CD8-positive, alpha-beta memory T cell (primary cell): Measurements from ENCODE around the gene FOSL1. TPM values are rescaled to one million over a fixed set of nuclear protein-coding genes. Genes with fewer than 3 reads are reported as not detected.
A peak's percentile ranks its signal among the peaks of the same experiment; 100 is the strongest.

ENCODE experiments used
- CTCF ChIA-PET: fragments of 350-600 bp; sonication (Branson Sonifier 250); formaldehyde crosslinking; loops from one replicate; lab custom pipeline; 2021; ENCODE audit warnings: antibody characterized with exemption; lab: Charles Lee
- POLR2A ChIA-PET: fragments of 350-600 bp; sonication (Branson Sonifier 250); formaldehyde crosslinking; loops from one replicate; lab custom pipeline; 2021; ENCODE audit warnings: antibody characterized with exemption; lab: Charles Lee
- DNase-seq, 5 donors: peaks; one replicate each; pipeline versions ENCODE4 v3.0.0 to v3.0.0-alpha.2; 2020 to 2022; ENCODE audit warnings: mixed read lengths in 1 of 5
- H3K27ac ChIP-seq: one replicate; pipeline ENCODE4 v1.7.0; 2013; ENCODE audit warnings: low read depth, mild to moderate bottlenecking, low read length, moderate library complexity
- H3K27me3 ChIP-seq: 2 replicates; pipeline ENCODE4 v1.7.0; 2013; ENCODE audit warnings: low read length, mild to moderate bottlenecking; ENCODE audit not compliant: insufficient read depth, poor library complexity, severe bottlenecking
- H3K36me3 ChIP-seq: 2 replicates; pipeline ENCODE4 v1.7.0; 2013; ENCODE audit warnings: mild to moderate bottlenecking, low read length, moderate library complexity; ENCODE audit not compliant: insufficient read depth
- H3K4me1 ChIP-seq: 2 replicates; pipeline ENCODE4 v1.7.0; 2013; ENCODE audit warnings: mild to moderate bottlenecking, low read length, moderate library complexity; ENCODE audit not compliant: insufficient read depth
- H3K4me3 ChIP-seq: 2 replicates; pipeline ENCODE4 v1.7.0; 2013; ENCODE audit warnings: mild to moderate bottlenecking, low read length
- H3K9me3 ChIP-seq: 2 replicates; pipeline ENCODE4 v1.7.0; 2013; ENCODE audit warnings: mild to moderate bottlenecking, low read length
- H3K27ac Mint-ChIP-seq, 8 donors: one replicate each; pipeline ENCODE4 v1.8.0; 2020 to 2021; ENCODE audit warnings: mixed read lengths in 8 of 8, mild to moderate bottlenecking in 6 of 8, inconsistent platforms in 3 of 8, moderate library complexity in 3 of 8
- H3K27me3 Mint-ChIP-seq, 2 donors: one replicate each; pipeline ENCODE4 v1.8.0; 2020 to 2021; ENCODE audit warnings: mixed read lengths in 2 of 2, mild to moderate bottlenecking in 1 of 2, moderate library complexity in 1 of 2
- H3K36me3 Mint-ChIP-seq, 3 donors: one replicate each; pipeline ENCODE4 v1.8.0; 2020 to 2021; ENCODE audit warnings: mixed read lengths in 3 of 3, inconsistent platforms in 1 of 3, mild to moderate bottlenecking in 1 of 3
- H3K4me1 Mint-ChIP-seq, 3 donors: one replicate each; pipeline ENCODE4 v1.8.0; 2020 to 2021; ENCODE audit warnings: mixed read lengths in 3 of 3, inconsistent platforms in 1 of 3, mild to moderate bottlenecking in 1 of 3
- H3K4me3 Mint-ChIP-seq, 7 donors: one replicate each; pipeline ENCODE4 v1.8.0; 2020 to 2021; ENCODE audit warnings: mixed read lengths in 7 of 7, mild to moderate bottlenecking in 6 of 7, moderate library complexity in 4 of 7, inconsistent platforms in 2 of 7
- H3K9me3 Mint-ChIP-seq, 5 donors: one replicate each; pipeline ENCODE4 v1.8.0; 2020 to 2022; ENCODE audit warnings: mixed read lengths in 5 of 5, mild to moderate bottlenecking in 3 of 5, moderate library complexity in 2 of 5, inconsistent platforms in 1 of 5
- polyA plus RNA-seq: library from polyadenylated mRNA; unstranded; fragments of 300-500 nt; fragmentation: Illumina TruSeq; gene quantifications from one replicate; pipeline ENCODE4 v1.2.3, GENCODE V29; 2021
- total RNA-seq, 2 experiments: library from RNA; stranded (reverse); gene quantifications; one replicate each; pipeline ENCODE4 v1.2.3, GENCODE V29; 2021

FOSL1 gene
- total and polyA plus RNA-seq, 3 experiments from 2014 or later = 0.51 to 26.9 (median 26.4) TPM

DNA sequence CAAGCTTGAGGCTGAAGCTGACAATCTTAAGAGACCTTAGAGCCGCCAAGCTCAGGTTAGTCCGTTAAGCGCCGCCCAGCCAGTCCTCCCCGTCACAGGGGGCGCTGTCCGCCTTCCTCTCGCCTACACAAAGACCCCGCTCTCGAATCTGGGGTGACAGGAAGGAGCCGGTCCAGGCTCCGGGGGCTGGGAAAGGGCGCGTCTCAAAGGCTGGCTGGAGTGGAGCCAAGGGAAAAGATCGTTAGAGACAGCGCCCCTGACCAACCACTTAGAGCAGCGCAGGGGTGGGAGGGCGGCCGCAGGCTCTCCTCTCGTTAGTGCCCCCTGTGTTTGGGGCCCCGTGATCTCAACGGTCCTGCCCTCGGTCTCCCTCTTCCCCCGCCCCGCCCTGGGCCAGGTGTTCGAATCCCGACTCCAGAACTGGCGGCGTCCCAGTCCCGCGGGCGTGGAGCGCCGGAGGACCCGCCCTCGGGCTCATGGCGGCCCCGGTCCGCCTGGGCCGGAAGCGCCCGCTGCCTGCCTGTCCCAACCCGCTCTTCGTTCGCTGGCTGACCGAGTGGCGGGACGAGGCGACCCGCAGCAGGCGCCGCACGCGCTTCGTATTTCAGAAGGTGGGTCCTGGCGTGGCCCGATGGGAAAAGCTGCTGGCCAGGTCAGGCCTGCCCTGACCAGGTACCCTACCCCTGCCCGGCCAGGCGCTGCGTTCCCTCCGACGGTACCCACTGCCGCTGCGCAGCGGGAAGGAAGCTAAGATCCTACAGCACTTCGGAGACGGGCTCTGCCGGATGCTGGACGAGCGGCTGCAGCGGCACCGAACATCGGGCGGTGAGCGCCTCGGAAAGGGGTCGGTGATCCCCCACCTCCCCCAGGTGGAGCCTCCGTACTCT is 39.7 kb downstream of the FOSL1 start, which contains the start of gene MUS81:
MUS81 (plus strand) TSS at position 156 of the 887 bp plus-strand sequence; CDS start at position 477, 321 bp downstream.
- Mint-ChIP-seq H3K4me1 (peaks cover 37 to 50% (median 46%) of the 10 kb centered on the region in 3 donors), H3K27ac (peak within 1 kb of the TSS; percentile 92 to 98 (median 98)), H3K36me3 (peaks cover 7 to 66% (median 12%) of the 10 kb centered on the region in 3 donors), H3K4me3 (peak within 1 kb of the TSS; percentile 90 to 96 (median 93)), H3K9me3 (no peaks in the 10 kb centered on the region), H3K27me3 (no peaks in the 10 kb centered on the region)
- Histone ChIP-seq H3K27ac (peak within 1 kb of the TSS; percentile 93), H3K27me3 (no peaks in the 10 kb centered on the region), H3K4me3 (peak within 1 kb of the TSS; percentile 94), H3K9me3 (no peaks in the 10 kb centered on the region), H3K4me1 (peaks cover 39% of the 10 kb centered on the region), H3K36me3 (peaks cover 47% of the 10 kb centered on the region)
- peak; percentile 91 to 96 (median 94) for DNase-seq
- ChIA-PET POLR2A (interaction anchor here (0.6 to 5.4 kb wide), 23 partner anchors 9 to 1081 kb away, joined by 3 to 140 read pairs (median 4); partner anchors contain the start of genes BANF1, CCDC85B, EIF1AD and FIBP), CTCF (interaction anchor here (0.6 to 24.5 kb wide), 34 partner anchors 10 to 725 kb away, joined by 3 to 560 read pairs (median 4); partner anchors contain the start of genes AP5B1, BANF1, CCDC85B and CTSW)

DNA sequence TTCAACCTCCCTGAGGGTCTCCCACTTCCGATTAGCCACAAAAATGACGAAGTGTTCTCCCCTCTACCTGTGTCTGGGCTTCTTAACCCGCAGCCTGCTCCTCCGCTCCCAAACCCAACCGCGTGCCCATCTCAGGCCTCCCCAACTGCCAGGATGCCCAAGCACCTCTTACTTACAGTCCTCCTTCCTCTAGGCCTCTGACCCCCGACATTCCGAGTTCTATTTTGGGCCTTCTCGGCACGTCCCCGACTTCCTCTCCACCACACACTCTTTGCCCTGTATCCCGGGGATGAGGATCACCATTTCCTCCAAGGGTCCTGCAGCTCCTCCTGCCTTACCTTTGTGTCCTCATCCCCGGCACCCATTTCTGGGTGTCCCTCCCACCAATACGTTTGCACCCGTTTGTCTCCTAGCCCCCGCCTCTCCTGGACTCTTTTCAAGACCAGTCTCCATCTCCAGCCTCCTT is 40.3 kb downstream of the FOSL1 start:
- DNase-seq = peak in 1 of 5 donors; percentile 61

DNA sequence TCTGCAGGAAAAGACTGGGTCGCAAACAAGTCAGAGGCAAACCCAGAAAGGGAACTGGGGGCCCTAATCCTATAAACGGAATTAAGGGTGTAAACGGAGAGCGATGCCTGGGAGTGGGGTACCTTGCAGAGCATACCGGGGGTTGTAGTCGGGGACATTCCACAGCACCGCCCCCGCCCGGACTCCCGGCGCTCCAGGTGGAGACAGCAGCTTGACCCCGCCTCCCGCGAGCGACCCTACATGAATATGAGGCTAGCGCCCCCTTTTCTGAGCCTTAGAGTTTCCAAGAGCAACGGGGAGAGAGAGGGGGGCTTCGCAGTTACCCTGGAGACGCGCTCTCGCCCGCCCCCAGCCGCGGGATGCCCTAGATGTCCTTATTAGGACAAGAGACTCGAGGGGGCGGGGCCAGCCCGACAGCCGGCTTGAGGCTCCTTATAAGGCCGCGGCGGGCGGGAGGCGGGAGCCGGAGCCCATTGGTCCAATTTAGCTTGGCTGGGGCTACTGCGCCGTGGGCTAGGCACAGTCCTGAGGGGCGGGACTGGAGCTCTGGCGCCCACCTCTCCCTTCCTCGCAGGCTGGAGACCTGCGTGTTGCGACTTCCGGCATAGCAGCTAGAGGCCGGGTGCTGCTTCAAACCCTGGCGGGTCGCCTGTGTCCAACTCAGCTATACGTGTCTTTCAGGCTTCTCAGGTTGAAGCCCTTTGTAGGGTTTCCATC is 40.9 kb downstream of the FOSL1 start:
- Histone ChIP-seq H3K27ac (peak overlapping the region; percentile 93), H3K4me1 (peaks cover 52% of the 10 kb centered on the region), H3K4me3 (peak overlapping the region; percentile 94), H3K36me3 (peaks cover 47% of the 10 kb centered on the region), H3K27me3 (no peaks in the 10 kb centered on the region), H3K9me3 (no peaks in the 10 kb centered on the region)
- Mint-ChIP-seq H3K27ac (peak overlapping the region; percentile 88 to 98 (median 98)), H3K27me3 (no peaks in the 10 kb centered on the region), H3K9me3 (no peaks in the 10 kb centered on the region), H3K36me3 (peaks cover 11 to 65% (median 14%) of the 10 kb centered on the region in 3 donors), H3K4me3 (peak overlapping the region; percentile 90 to 96 (median 93)), H3K4me1 (peaks cover 47 to 63% (median 56%) of the 10 kb centered on the region in 3 donors)
- peak; percentile 94 to 99 (median 97) for DNase-seq
- ChIA-PET POLR2A (interaction anchor here (0.6 to 5.4 kb wide), 25 partner anchors 9 to 1080 kb away, joined by 3 to 140 read pairs (median 4); partner anchors contain the start of genes BANF1, CCDC85B, CD248 and EIF1AD), CTCF (interaction anchor here (0.6 to 24.5 kb wide), 31 partner anchors 9 to 724 kb away, joined by 3 to 560 read pairs (median 5); partner anchors contain the start of genes AP5B1, BANF1, CCDC85B and CTSW)

More for the DNA sequence above, 40.3 kb downstream of the FOSL1 start:
- no peaks in the 10 kb centered on the region for H3K27me3 Mint-ChIP-seq
- H3K36me3 Mint-ChIP-seq = peaks cover 5 to 65% (median 12%) of the 10 kb centered on the region in 3 donors
- no peaks in the 10 kb centered on the region for H3K9me3 ChIP-seq
- H3K4me1 ChIP-seq = peaks cover 46% of the 10 kb centered on the region
- H3K27ac Mint-ChIP-seq = peak overlapping the region; percentile 88 to 98 (median 98)
- H3K4me3 ChIP-seq = peak overlapping the region; percentile 94
- peaks cover 47% of the 10 kb centered on the region for H3K36me3 ChIP-seq
- ChIA-PET CTCF (interaction anchor here (0.6 to 24.5 kb wide), 31 partner anchors 9 to 724 kb away, joined by 3 to 560 read pairs (median 5); partner anchors contain the start of genes AP5B1, BANF1, CCDC85B and CTSW), POLR2A (interaction anchor here (0.6 to 5.4 kb wide), 27 partner anchors 8 to 1081 kb away, joined by 3 to 140 read pairs (median 4); partner anchors contain the start of genes BANF1, CCDC85B, CD248 and EIF1AD)
- H3K9me3 Mint-ChIP-seq = no peaks in the 10 kb centered on the region
- H3K27me3 ChIP-seq = no peaks in the 10 kb centered on the region
- peak overlapping the region; percentile 93 for H3K27ac ChIP-seq
- peaks cover 41 to 57% (median 50%) of the 10 kb centered on the region in 3 donors for H3K4me1 Mint-ChIP-seq
- peak overlapping the region; percentile 90 to 96 (median 93) for H3K4me3 Mint-ChIP-seq

DNA sequence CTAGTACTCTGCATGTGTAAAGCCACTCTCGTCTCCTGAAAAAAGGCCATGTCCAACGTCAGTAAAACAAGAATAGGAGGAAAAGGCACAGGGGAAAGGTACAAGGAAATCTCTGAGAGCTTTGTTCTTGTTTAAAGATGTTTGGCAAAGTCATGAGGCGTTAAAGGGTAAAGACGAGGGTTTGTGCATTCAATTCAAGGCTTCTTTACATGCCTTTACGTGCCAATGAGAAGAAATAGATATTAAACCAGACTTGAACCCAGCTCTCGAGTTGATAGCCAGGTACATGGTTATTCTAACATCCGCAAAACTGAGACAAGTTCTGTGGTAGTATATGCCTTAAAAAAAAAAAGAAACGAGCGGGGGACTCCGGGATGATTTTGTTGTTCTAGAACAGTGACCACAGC is 41.5 kb downstream of the FOSL1 start:
- Mint-ChIP-seq H3K4me3 (peak overlapping the region; percentile 90 to 96 (median 93)), H3K9me3 (no peaks in the 10 kb centered on the region), H3K27ac (peak overlapping the region; percentile 88 to 98 (median 98)), H3K4me1 (peaks cover 51 to 68% (median 60%) of the 10 kb centered on the region in 3 donors), H3K27me3 (no peaks in the 10 kb centered on the region), H3K36me3 (peaks cover 13 to 65% (median 19%) of the 10 kb centered on the region in 3 donors)
- Histone ChIP-seq H3K27ac (peak overlapping the region; percentile 93), H3K9me3 (no peaks in the 10 kb centered on the region), H3K4me3 (peak overlapping the region; percentile 94), H3K4me1 (peaks cover 57% of the 10 kb centered on the region), H3K36me3 (peaks cover 47% of the 10 kb centered on the region), H3K27me3 (no peaks in the 10 kb centered on the region)
- ChIA-PET CTCF (interaction anchor here (0.8 to 24.5 kb wide), 11 partner anchors 9 to 362 kb away, joined by 3 to 560 read pairs (median 4); partner anchors contain the start of genes BANF1, CCDC85B, CTSW and EFEMP2), POLR2A (interaction anchor here (0.7 to 5.4 kb wide), 16 partner anchors 11 to 818 kb away, joined by 3 to 140 read pairs (median 5); partner anchors contain the start of genes BANF1, CCDC85B, CD248 and EIF1AD)
- DNase-seq = no peak

DNA sequence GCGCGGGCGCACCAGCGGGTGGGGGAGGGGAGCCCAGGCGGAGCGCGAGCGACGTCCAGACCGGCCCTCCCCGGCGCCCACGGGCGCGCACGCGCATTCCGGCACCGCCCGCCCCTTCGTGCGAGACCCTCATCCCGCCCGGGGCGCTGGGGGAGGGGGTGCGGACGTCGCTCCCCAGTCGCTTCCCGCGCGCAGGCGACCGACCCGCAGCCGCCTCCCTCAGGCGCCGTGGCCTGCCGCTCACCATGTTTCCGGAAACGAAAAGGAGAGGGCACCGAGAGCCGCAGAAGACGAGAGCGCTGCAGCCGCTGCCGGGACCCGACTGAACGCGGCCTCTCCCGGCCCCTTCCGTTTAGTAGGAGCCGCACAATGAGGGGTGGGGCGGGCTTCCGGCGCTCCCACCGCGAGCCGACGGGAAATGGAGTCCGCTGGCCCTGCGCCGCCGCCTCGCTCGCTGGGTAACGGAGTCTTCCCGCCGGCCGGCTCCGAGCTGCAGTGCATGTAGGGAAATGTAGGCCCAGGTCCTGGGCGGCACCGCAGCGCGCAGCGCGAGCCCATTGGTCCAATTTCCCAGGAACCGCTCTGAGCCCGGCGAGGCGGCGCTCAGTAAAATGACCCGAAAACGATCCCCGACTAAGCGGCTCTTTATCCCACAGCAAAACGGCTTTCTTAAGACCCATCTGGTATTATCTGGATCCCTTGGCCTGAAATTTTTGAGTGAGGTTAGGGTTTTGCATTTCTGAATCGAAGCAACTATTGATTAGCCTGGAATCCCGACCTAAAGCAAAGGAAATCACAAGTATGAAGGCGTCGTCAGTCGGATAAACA is 42.1 kb downstream of the FOSL1 start, which contains the start of gene CFL1:
CFL1 (minus strand) TSS at position 328 of the 828 bp plus-strand sequence; CDS start at position 247, 81 bp downstream.
- Mint-ChIP-seq H3K4me3 (peak within 1 kb of the TSS; percentile 91 to 96 (median 94)), H3K9me3 (no peaks in the 10 kb centered on the region), H3K4me1 (peaks cover 57 to 75% (median 66%) of the 10 kb centered on the region in 3 donors), H3K36me3 (peaks cover 18 to 65% (median 21%) of the 10 kb centered on the region in 3 donors), H3K27ac (peak within 1 kb of the TSS; percentile 88 to 99 (median 98)), H3K27me3 (no peaks in the 10 kb centered on the region)
- Histone ChIP-seq H3K27ac (peak within 1 kb of the TSS; percentile 93), H3K4me3 (peak within 1 kb of the TSS; percentile 94), H3K9me3 (no peaks in the 10 kb centered on the region), H3K4me1 (peaks cover 63% of the 10 kb centered on the region), H3K27me3 (no peaks in the 10 kb centered on the region), H3K36me3 (peaks cover 47% of the 10 kb centered on the region)
- POLR2A ChIA-PET = interaction anchor here (0.7 to 5.4 kb wide), 13 partner anchors 12 to 359 kb away, joined by 3 to 140 read pairs (median 5); partner anchors contain the start of genes BANF1, CCDC85B, EIF1AD and FIBP
- peak; percentile 96 to 97 (median 97) for DNase-seq
- CTCF ChIA-PET = interaction anchor here (0.8 to 24.5 kb wide), 7 partner anchors 9 to 363 kb away, joined by 3 to 560 read pairs (median 3); partner anchors contain the start of genes CCDC85B, CTSW, EFEMP2 and FIBP

DNA sequence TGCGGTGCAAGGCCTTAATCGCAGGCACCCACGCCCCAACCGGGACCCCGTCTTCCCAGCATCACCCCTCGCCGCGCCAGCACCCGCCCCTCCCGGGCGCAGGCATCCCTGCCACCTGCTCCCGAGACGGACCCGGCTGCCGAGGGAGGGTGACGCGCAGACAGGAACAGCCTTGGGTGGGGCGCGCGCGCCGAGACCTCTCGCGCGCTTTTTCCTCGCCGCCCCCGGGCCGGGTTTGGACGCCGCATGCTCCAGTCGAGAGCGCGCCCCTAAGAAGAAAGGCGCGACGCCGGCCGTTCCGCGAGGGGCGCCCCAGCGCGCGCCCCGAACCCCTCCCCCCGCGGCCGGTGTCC is 42.7 kb downstream of the FOSL1 start:
- H3K4me3 Mint-ChIP-seq = peak overlapping the region; percentile 87 to 94 (median 92)
- no peaks in the 10 kb centered on the region for H3K27me3 Mint-ChIP-seq
- H3K36me3 Mint-ChIP-seq = peaks cover 15 to 66% (median 18%) of the 10 kb centered on the region in 3 donors
- DNase-seq = peak; percentile 60 to 81 (median 67)
- ChIA-PET CTCF (interaction anchor here (1.6 to 24.5 kb wide), 4 partner anchors 14 to 363 kb away, joined by 3 to 560 read pairs (median 46); partner anchors contain the start of genes CCDC85B, CTSW, EFEMP2 and FIBP), POLR2A (interaction anchor here (0.5 to 5.4 kb wide), 8 partner anchors 13 to 762 kb away, joined by 3 to 140 read pairs (median 7); partner anchors contain the start of genes CCDC85B, FIBP, PCNX3 and SNX32)
- H3K27ac ChIP-seq = peak overlapping the region; percentile 78
- H3K9me3 Mint-ChIP-seq = no peaks in the 10 kb centered on the region
- H3K4me1 Mint-ChIP-seq = peaks cover 57 to 70% (median 63%) of the 10 kb centered on the region in 3 donors
- H3K4me3 ChIP-seq = peak overlapping the region; percentile 94
- no peaks in the 10 kb centered on the region for H3K9me3 ChIP-seq
- peaks cover 46% of the 10 kb centered on the region for H3K36me3 ChIP-seq
- H3K4me1 ChIP-seq = peaks cover 64% of the 10 kb centered on the region
- H3K27me3 ChIP-seq = no peaks in the 10 kb centered on the region
- H3K27ac Mint-ChIP-seq = peak overlapping the region in 3 of 8 donors; percentile 50 to 95 (median 51)
